HL-60 (cell line): ENCODE data around the gene ZCWPW1.

ENCODE experiments used
- DNase-seq, 2 experiments: peaks; one replicate each; pipeline ENCODE4 v3.0.0-alpha.2; 2010 to 2020; ENCODE audit warnings: low read depth in 1 of 2, low spot score in 1 of 2
- H3K27ac ChIP-seq: fragments of 250-450 bp; sonication (Bioruptor Pico); replicated peaks from 2 replicates; pipeline ENCODE4 v1.5.1; 2020; ENCODE audit warnings: mild to moderate bottlenecking, moderate library complexity
- H3K27me3 ChIP-seq: fragments of 250-450 bp; sonication (Bioruptor Pico); 2 replicates; pipeline ENCODE4 v1.5.1; 2021; ENCODE audit warnings: mild to moderate bottlenecking, moderate library complexity; ENCODE audit not compliant: insufficient read depth, poor library complexity, severe bottlenecking
- H3K4me3 ChIP-seq: replicated peaks from 2 replicates; pipeline ENCODE4 v1.5.1; 2011; ENCODE audit warnings: mild to moderate bottlenecking, control low read depth, low read length; ENCODE audit not compliant: insufficient read depth
- GABPA ChIP-seq: IDR thresholded peaks from 2 replicates; pipeline ENCODE4 v1.6.1; 2012; ENCODE audit warnings: low read depth
- POLR2AphosphoS5 ChIP-seq: IDR thresholded peaks from 2 replicates; pipeline ENCODE4 v1.6.1; 2012; ENCODE audit warnings: low read depth
- SPI1 ChIP-seq: IDR thresholded peaks from 2 replicates; pipeline ENCODE4 v1.6.1; 2012; ENCODE audit warnings: low read depth, mild to moderate bottlenecking, borderline replicate concordance
- TF ChIP-seq, protein P1 (sequence below): IDR thresholded peaks from one replicate; pipeline ENCODE4 v1.5.1; 2011; ENCODE audit warnings: low read length, control low read depth, inconsistent platforms; ENCODE audit not compliant: insufficient read depth
- TF ChIP-seq, protein P2 (sequence below): IDR thresholded peaks from 2 replicates; pipeline ENCODE4 v1.6.1; 2012; ENCODE audit warnings: low read depth; ENCODE audit not compliant: insufficient replicate concordance

Gene ZCWPW1

DNA sequence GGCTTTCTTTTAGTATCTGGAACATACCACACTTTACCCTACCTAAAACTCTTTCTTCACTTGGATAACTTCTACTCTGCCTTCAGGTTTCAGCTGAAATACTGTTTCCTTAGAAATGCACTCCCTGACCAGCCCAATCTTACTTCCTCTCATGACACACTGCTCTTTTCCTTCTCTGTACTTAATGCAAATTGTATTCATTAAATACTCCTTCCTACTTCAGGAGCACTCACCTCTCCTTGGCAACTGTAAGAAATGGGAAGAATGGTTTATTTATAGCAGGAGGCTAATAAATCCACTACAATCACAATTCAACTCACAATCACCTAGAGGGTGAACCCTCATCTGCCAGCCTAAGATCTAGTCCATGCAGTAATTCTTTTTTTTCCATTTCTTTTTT is 15.2 kb downstream of the ZCWPW1 start:
- TF ChIP-seq SPI1 (peak; percentile 35; the same call in 1 of the 2 replicates), GABPA (no peak)
- H3K4me3 ChIP-seq, result no peak overlapping the region
- H3K27me3 ChIP-seq, result no peaks in the 10 kb centered on the region
- H3K27ac ChIP-seq, result no peak overlapping the region
- DNase-seq, result no peak

DNA sequence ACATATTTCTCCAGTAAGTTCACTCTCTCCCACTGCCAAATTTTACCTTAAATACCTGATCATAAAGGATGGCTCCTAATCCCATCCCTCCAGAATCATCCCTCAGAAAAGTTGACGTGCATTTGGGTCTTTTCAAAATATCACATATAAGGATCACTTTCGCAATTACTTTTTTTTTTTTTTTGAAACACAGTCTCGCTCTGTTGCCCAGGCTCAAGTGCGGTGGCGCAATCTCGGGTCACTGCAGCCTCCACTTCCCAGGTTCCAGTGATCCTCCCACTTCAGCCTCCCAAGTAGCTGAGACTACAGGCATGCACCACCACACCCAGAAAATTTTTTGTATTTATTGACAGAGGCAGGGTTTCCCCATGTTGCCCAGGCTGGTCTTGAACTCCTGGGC is 17.4 kb downstream of the ZCWPW1 start:
- TF ChIP-seq GABPA (no peak), SPI1 (no peak), POLR2AphosphoS5 (no peak)
- TF ChIP-seq, protein P1, sequence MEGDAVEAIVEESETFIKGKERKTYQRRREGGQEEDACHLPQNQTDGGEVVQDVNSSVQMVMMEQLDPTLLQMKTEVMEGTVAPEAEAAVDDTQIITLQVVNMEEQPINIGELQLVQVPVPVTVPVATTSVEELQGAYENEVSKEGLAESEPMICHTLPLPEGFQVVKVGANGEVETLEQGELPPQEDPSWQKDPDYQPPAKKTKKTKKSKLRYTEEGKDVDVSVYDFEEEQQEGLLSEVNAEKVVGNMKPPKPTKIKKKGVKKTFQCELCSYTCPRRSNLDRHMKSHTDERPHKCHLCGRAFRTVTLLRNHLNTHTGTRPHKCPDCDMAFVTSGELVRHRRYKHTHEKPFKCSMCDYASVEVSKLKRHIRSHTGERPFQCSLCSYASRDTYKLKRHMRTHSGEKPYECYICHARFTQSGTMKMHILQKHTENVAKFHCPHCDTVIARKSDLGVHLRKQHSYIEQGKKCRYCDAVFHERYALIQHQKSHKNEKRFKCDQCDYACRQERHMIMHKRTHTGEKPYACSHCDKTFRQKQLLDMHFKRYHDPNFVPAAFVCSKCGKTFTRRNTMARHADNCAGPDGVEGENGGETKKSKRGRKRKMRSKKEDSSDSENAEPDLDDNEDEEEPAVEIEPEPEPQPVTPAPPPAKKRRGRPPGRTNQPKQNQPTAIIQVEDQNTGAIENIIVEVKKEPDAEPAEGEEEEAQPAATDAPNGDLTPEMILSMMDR, result no peak
- TF ChIP-seq, protein P2, sequence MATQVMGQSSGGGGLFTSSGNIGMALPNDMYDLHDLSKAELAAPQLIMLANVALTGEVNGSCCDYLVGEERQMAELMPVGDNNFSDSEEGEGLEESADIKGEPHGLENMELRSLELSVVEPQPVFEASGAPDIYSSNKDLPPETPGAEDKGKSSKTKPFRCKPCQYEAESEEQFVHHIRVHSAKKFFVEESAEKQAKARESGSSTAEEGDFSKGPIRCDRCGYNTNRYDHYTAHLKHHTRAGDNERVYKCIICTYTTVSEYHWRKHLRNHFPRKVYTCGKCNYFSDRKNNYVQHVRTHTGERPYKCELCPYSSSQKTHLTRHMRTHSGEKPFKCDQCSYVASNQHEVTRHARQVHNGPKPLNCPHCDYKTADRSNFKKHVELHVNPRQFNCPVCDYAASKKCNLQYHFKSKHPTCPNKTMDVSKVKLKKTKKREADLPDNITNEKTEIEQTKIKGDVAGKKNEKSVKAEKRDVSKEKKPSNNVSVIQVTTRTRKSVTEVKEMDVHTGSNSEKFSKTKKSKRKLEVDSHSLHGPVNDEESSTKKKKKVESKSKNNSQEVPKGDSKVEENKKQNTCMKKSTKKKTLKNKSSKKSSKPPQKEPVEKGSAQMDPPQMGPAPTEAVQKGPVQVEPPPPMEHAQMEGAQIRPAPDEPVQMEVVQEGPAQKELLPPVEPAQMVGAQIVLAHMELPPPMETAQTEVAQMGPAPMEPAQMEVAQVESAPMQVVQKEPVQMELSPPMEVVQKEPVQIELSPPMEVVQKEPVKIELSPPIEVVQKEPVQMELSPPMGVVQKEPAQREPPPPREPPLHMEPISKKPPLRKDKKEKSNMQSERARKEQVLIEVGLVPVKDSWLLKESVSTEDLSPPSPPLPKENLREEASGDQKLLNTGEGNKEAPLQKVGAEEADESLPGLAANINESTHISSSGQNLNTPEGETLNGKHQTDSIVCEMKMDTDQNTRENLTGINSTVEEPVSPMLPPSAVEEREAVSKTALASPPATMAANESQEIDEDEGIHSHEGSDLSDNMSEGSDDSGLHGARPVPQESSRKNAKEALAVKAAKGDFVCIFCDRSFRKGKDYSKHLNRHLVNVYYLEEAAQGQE, result no peak
- H3K4me3 ChIP-seq, result no peak overlapping the region
- no peak for DNase-seq
- no peak overlapping the region for H3K27ac ChIP-seq
- no peaks in the 10 kb centered on the region for H3K27me3 ChIP-seq

DNA sequence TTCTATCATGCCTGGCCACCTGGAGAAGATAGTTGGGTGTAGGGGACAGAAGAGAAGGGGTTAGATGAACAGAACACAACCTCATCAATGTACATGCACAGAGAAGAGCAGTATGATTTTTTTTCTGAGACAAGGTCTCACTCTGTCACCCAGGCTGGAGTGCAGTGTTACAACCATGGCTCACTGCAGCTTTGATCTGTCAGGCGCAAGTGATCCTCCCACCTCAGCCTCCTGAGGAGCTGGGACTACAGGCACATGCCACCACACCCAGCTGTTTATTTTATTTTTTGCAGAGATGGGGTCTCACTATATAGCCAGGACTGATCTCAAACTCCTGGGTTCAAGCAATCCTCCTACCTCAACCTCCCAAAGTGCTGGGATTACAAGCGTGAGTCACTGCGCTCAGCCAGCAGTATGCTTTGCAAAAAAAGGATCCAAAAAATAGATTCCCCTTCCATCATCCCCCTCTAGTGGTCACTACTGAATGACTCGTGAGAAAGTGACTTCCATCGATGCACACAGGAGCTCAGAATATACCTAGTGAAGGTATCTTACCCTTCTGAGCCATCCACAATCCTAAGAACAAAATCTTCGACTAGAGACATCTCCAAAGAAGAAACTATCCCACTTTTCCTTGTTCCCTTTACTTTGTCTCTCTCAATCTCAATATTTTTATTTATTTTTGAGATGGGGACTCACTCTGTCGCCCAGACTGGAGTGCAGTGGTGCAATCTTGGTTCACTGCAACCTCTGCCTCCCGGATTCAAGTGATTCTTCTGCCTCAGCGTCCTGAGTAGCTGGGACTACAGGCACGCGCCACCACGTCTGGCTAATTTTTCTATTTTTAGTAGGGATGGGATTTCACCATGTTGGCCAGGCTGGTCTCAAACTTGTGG is 21.0 kb downstream of the ZCWPW1 start:
- peak; percentile 42 to 64 for DNase-seq
- H3K4me3 ChIP-seq, result no peak overlapping the region
- TF ChIP-seq, protein P1, result peak; percentile 75
- TF ChIP-seq, protein P2, result no peak
- no peaks in the 10 kb centered on the region for H3K27me3 ChIP-seq
- H3K27ac ChIP-seq, result no peak overlapping the region

DNA sequence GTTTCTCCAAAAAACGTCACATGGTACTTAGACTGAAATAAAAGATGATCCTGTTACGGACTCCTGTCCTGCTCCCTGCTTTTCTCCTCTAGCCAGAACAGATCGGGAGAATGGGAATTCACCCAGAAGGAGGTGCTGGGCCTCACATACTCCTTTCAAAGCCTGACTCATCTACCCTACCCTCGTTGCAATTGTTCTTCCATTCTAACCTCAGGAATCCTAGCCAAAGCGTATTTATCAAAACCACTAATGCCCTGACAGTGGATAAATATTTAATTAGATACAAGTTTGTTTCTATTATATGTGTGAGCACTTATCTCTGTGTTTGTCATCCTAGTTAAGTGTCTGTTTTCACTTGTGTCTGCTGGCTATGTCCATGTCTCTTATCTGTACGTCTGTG is 21.7 kb downstream of the ZCWPW1 start:
- DNase-seq, result no peak
- Histone ChIP-seq H3K27me3 (no peaks in the 10 kb centered on the region), H3K27ac (no peak overlapping the region), H3K4me3 (no peak overlapping the region)
- TF ChIP-seq, protein P2, result no peak
- TF ChIP-seq GABPA, result no peak
- no peak for TF ChIP-seq SPI1
- no peak for TF ChIP-seq POLR2AphosphoS5
- TF ChIP-seq, protein P1, result no peak
